Tibial nerve (tissue), 4 donors: ENCODE measurements around the gene TBCC.

Experiments
- EP300 ChIP-seq, 2 donors: sonication (generic); formaldehyde crosslinking; IDR thresholded peaks; one replicate each; pipeline ENCODE4 v1.6.1; 2017; ENCODE audit warnings: antibody characterized with exemption in 2 of 2, mild to moderate bottlenecking in 1 of 2
- TF ChIP-seq, protein P1 (sequence below), 5 experiments: fragments of 200-600 bp in 3 of 5; fragments of 450-650 bp in 2 of 5; sonication (generic) in 3 of 5; IDR thresholded peaks; one replicate each; pipeline ENCODE4 v1.5.1; 2016 to 2019; ENCODE audit warnings: antibody characterized with exemption in 5 of 5, mild to moderate bottlenecking in 3 of 5, moderate library complexity in 2 of 5

DNA sequence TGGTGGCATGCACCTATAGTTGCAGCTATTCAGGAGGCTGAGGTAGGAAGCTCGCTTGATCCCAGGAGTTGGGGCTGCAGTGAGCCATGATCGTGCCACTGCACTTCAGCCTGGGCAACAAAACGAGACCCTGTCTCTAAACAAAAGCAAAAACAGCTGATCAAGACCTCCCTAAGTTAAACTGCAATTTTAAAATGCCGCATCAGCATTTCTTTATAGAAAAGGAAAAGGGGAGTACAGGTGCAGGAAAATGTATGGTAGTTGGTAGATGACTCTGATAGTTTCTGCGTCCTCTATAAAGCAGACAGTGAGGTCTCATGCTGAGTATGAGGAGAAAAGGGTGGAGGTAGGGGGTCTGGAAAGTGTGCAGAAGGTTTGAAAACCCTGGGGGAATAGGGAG, 8.9 kb upstream of the TBCC start:
- TF ChIP-seq, protein P1, sequence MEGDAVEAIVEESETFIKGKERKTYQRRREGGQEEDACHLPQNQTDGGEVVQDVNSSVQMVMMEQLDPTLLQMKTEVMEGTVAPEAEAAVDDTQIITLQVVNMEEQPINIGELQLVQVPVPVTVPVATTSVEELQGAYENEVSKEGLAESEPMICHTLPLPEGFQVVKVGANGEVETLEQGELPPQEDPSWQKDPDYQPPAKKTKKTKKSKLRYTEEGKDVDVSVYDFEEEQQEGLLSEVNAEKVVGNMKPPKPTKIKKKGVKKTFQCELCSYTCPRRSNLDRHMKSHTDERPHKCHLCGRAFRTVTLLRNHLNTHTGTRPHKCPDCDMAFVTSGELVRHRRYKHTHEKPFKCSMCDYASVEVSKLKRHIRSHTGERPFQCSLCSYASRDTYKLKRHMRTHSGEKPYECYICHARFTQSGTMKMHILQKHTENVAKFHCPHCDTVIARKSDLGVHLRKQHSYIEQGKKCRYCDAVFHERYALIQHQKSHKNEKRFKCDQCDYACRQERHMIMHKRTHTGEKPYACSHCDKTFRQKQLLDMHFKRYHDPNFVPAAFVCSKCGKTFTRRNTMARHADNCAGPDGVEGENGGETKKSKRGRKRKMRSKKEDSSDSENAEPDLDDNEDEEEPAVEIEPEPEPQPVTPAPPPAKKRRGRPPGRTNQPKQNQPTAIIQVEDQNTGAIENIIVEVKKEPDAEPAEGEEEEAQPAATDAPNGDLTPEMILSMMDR (IDR thresholded peaks at IDR 0.05): no peak
- TF ChIP-seq EP300 (IDR thresholded peaks at IDR 0.05): no peak
